IPS-20b (cell line): ENCODE data around the gene PREB.
"Not testable (repeated sequence)": the region's sequence is repeated elsewhere in the genome, so short reads cannot be mapped to it uniquely, and the experiment has no call there.

Source experiments
- H3K27ac ChIP-seq: one replicate; pipeline ENCODE4 v1.5.1; 2013; ENCODE audit warnings: low read length
- H3K27me3 ChIP-seq: 2 replicates; pipeline ENCODE4 v1.6.1; 2013; ENCODE audit warnings: mild to moderate bottlenecking, low read length, inconsistent platforms; ENCODE audit not compliant: insufficient read depth
- H3K36me3 ChIP-seq: 2 replicates; pipeline ENCODE4 v1.6.1; 2013; ENCODE audit warnings: low read depth, mild to moderate bottlenecking, inconsistent platforms, low read length, moderate library complexity; ENCODE audit not compliant: insufficient read depth
- H3K4me1 ChIP-seq: 2 replicates; pipeline ENCODE4 v1.6.1; 2013; ENCODE audit warnings: mild to moderate bottlenecking, control low read depth, inconsistent platforms, low read length, moderate library complexity; ENCODE audit not compliant: insufficient read depth
- H3K4me3 ChIP-seq: 2 replicates; pipeline ENCODE4 v1.5.1; 2013; ENCODE audit warnings: mild to moderate bottlenecking, low read length, inconsistent platforms
- H3K9ac ChIP-seq: 2 replicates; pipeline ENCODE4 v1.6.1; 2013; ENCODE audit warnings: low read depth, mild to moderate bottlenecking, inconsistent platforms, low read length, moderate library complexity
- H3K9me3 ChIP-seq: 2 replicates; pipeline ENCODE4 v1.6.1; 2013; ENCODE audit warnings: mild to moderate bottlenecking, low read depth, low read length, inconsistent platforms; ENCODE audit not compliant: insufficient read depth

The PREB gene

DNA sequence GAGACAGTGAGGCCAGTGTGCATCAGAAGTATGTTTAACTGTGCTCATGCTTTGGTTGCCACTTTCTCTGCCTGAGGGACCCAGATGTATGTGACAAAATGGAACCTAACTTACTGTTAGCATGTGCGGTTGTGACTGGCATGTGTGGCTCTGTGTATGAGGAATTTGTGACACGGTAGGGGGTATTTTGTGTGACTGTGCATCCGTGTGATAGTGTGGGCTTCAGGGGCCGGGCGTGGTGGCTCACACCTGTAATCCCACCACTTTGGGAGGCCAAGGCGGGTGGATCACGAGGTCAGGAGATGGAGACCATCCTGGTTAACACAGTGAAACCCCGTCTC is 15.1 kb downstream of the PREB start:
- H3K4me1 ChIP-seq, H3K27ac ChIP-seq, H3K9me3 ChIP-seq, H3K36me3 ChIP-seq: not testable (repeated sequence)
- peak overlapping the region; percentile 72 for H3K4me3 ChIP-seq
- H3K27me3 ChIP-seq, result peaks cover 80% of the 10 kb centered on the region
- H3K9ac ChIP-seq, result peak overlapping the region; percentile 30; the same call in 1 of the 2 replicates

- H3K4me1 ChIP-seq, result no peaks in the 10 kb centered on the region; the same call in 1 of the 2 replicates
- H3K36me3 ChIP-seq, result no peaks in the 10 kb centered on the region
- peak within 1 kb of the TSS; percentile 72 for H3K4me3 ChIP-seq
- peak within 1 kb of the TSS; percentile 30; the same call in 1 of the 2 replicates for H3K9ac ChIP-seq
- no peak within 1 kb of the TSS for H3K27ac ChIP-seq
- no peaks in the 10 kb centered on the region; the same call in 1 of the 2 replicates for H3K9me3 ChIP-seq
- H3K27me3 ChIP-seq, result peaks cover 76% of the 10 kb centered on the region
Observed at GRCh38 chr2:27118525-27119329, 15.7 kb downstream of the PREB start, which contains the start of gene CGREF1. TSS of gene CGREF1 (minus strand) at chr2:27119128. CDS start at chr2:27104366, 14,762 bp downstream.

- Histone ChIP-seq H3K4me3 (peak overlapping the region; percentile 72), H3K27ac (no peak overlapping the region), H3K9me3 (no peaks in the 10 kb centered on the region; the same call in 1 of the 2 replicates), H3K4me1 (no peaks in the 10 kb centered on the region; the same call in 1 of the 2 replicates), H3K9ac (no peak overlapping the region), H3K27me3 (peaks cover 71% of the 10 kb centered on the region), H3K36me3 (no peaks in the 10 kb centered on the region)
Observed at GRCh38 chr2:27117995-27118524, 16.4 kb downstream of the PREB start.

DNA sequence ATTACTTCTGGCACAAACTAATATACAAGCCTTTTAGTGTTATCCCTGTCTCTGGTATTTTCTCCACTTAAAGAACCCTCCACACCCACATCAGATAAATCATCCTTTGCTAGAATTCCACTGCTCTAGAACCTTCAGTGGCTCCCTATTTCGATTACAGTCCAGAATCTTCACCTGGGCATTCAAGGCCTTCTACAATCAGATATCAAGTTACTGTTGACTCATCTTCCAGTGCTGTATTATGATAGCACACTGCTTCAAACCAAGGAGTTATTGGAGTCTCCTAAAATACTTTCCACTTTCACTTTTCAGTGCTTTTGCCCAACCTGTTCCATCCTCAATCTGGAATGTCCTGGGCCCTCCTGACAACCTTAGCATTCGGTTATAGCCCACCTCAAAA is 18.9 kb downstream of the PREB start:
- no peaks in the 10 kb centered on the region; the same call in 1 of the 2 replicates for H3K4me1 ChIP-seq
- H3K27ac ChIP-seq, result no peak overlapping the region
- no peaks in the 10 kb centered on the region; the same call in 1 of the 2 replicates for H3K9me3 ChIP-seq
- no peak overlapping the region for H3K9ac ChIP-seq
- H3K36me3 ChIP-seq, result no peaks in the 10 kb centered on the region
- peaks cover 45% of the 10 kb centered on the region for H3K27me3 ChIP-seq
- H3K4me3 ChIP-seq, result no peak overlapping the region

DNA sequence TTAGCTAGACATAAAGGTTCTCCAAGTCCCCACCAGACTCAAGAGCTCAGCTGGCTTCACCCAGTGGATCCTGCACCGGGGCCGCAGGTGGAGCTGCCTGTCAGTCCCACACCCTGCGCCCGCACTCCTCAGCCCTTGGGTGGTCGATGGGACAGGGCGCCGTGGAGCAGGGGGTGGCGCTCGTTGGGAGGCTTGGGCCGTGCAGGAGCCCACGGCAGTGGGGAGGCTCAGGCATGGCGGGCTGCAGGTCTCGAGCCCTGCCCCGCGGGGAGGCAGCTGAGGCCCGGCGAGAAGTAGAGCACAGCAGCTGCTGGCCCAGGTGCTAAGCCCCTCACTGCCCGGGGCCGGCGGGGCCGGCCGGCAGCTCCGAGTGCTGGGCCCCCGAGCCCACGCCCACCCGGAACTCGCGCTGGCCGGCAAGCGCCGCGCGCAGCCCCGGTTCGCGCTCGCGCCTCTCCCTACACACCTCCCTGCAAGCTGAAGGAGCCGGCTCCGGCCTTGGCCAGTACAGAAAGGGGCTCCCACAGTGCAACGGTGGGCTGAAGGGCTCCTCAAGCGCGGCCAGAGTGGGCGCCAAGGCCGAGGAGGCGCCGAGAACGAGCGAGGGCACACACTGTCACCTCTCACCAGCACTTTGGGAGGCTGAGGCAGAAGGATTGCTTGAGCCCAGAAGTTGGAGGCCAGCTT is 22.9 kb downstream of the PREB start:
- H3K4me3 ChIP-seq, result not testable (repeated sequence)

GRCh38 chr2:27110603-27111352 is 23.7 kb downstream of the PREB start:
- not testable (repeated sequence) for H3K9ac ChIP-seq, H3K27ac ChIP-seq, H3K27me3 ChIP-seq, H3K4me3 ChIP-seq, H3K4me1 ChIP-seq, H3K36me3 ChIP-seq, H3K9me3 ChIP-seq

More for the DNA sequence above, 22.9 kb downstream of the PREB start:
- not testable (repeated sequence) for H3K27ac ChIP-seq, H3K9me3 ChIP-seq, H3K36me3 ChIP-seq, H3K4me1 ChIP-seq, H3K9ac ChIP-seq, H3K27me3 ChIP-seq

- Histone ChIP-seq H3K4me1 (no peaks in the 10 kb centered on the region), H3K27ac (no peak overlapping the region), H3K4me3 (no peak overlapping the region), H3K9me3 (no peaks in the 10 kb centered on the region), H3K9ac (no peak overlapping the region), H3K36me3 (no peaks in the 10 kb centered on the region), H3K27me3 (no peaks in the 10 kb centered on the region)
Observed at GRCh38 chr2:27109083-27109482, 25.4 kb downstream of the PREB start.

DNA sequence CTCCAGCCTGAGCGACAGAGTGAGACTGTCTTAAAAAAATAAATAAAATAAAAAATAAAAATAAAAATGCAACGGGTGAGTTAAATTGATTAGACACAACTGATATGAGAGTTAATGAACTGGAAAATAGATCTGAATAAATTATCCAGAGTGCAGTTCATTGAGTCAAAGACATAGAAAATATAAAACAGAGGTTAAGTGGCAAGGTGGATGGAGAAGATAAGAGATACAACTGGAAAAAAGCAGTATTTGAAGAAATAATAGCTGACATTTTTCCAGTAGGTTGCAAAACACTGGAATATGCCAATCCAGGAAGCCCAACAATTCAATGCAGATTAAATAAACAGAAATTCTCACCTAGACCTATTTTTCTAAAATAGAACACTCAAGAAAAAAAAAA is 26.2 kb downstream of the PREB start:
- Histone ChIP-seq H3K27me3 (no peaks in the 10 kb centered on the region), H3K9me3 (no peaks in the 10 kb centered on the region), H3K9ac (no peak overlapping the region), H3K4me3 (no peak overlapping the region), H3K27ac (no peak overlapping the region), H3K4me1 (no peaks in the 10 kb centered on the region), H3K36me3 (no peaks in the 10 kb centered on the region)

GRCh38 chr2:27105981-27106380 is 28.5 kb downstream of the PREB start:
- no peaks in the 10 kb centered on the region for H3K36me3 ChIP-seq
- no peak overlapping the region for H3K27ac ChIP-seq
- H3K9me3 ChIP-seq, result no peaks in the 10 kb centered on the region
- no peaks in the 10 kb centered on the region for H3K27me3 ChIP-seq
- no peak overlapping the region for H3K4me3 ChIP-seq
- H3K9ac ChIP-seq, result no peak overlapping the region
- no peaks in the 10 kb centered on the region for H3K4me1 ChIP-seq

GRCh38 chr2:27102329-27102728 is 32.1 kb downstream of the PREB start:
- no peaks in the 10 kb centered on the region for H3K36me3 ChIP-seq
- H3K9me3 ChIP-seq, result no peaks in the 10 kb centered on the region
- H3K27ac ChIP-seq, result no peak overlapping the region
- H3K9ac ChIP-seq, result no peak overlapping the region
- H3K27me3 ChIP-seq, result no peaks in the 10 kb centered on the region
- no peak overlapping the region for H3K4me3 ChIP-seq
- no peaks in the 10 kb centered on the region for H3K4me1 ChIP-seq

- no peaks in the 10 kb centered on the region for H3K9me3 ChIP-seq
- no peak overlapping the region for H3K4me3 ChIP-seq
- H3K9ac ChIP-seq, result no peak overlapping the region
- no peaks in the 10 kb centered on the region for H3K36me3 ChIP-seq
- H3K27ac ChIP-seq, result no peak overlapping the region
- H3K4me1 ChIP-seq, result no peaks in the 10 kb centered on the region
- no peaks in the 10 kb centered on the region for H3K27me3 ChIP-seq
Observed at GRCh38 chr2:27100036-27100435, 34.4 kb downstream of the PREB start.
